Ascending aorta (tissue), 2 donors: Measurements from ENCODE around the gene TMEM18. TPM values are rescaled to one million over a fixed set of nuclear protein-coding genes. Genes with fewer than 3 reads are reported as not detected.

Experiments
- DNase-seq, 2 donors: peaks; one replicate each; pipeline ENCODE4 v3.0.0-alpha.2; 2019; ENCODE audit warnings: low spot score in 2 of 2
- H3K27ac ChIP-seq, 2 donors: fragments of 200-600 bp; sonication (generic); one replicate each; pipeline ENCODE4 v1.5.1; 2016 to 2017; ENCODE audit warnings: mild to moderate bottlenecking in 1 of 2
- H3K27me3 ChIP-seq: fragments of 200-600 bp; sonication (generic); one replicate; pipeline ENCODE4 v1.5.1; 2017
- H3K36me3 ChIP-seq, 2 donors: fragments of 200-600 bp; sonication (generic); one replicate each; pipeline ENCODE4 v1.5.1; 2016
- H3K4me1 ChIP-seq, 2 donors: fragments of 200-600 bp; sonication (generic); one replicate each; pipeline ENCODE4 v1.5.1; 2016 to 2017; ENCODE audit warnings: mild to moderate bottlenecking in 1 of 2
- H3K4me3 ChIP-seq, 2 donors: fragments of 200-600 bp; sonication (generic); one replicate each; pipeline ENCODE4 v1.5.1; 2016 to 2017; ENCODE audit warnings: mild to moderate bottlenecking in 1 of 2
- H3K9me3 ChIP-seq, 2 donors: fragments of 200-600 bp; sonication (generic); one replicate each; pipeline ENCODE4 v1.5.1; 2016
- intact Hi-C: fragments of 100-400 bp; cut with DNase I; formaldehyde crosslinking; loops from one replicate; pipeline ENCODE4 v1.15.1; 2023
- total RNA-seq: library from RNA; depleted of rRNA; stranded (reverse); fragments of >200 nt; gene quantifications from one replicate; pipeline ENCODE4 v1.1.0, GENCODE V29; 2016
- TF ChIP-seq, protein P1 (sequence below), 3 experiments: fragments of 200-600 bp in 2 of 3; fragments of 450-650 bp in 1 of 3; sonication (generic) in 2 of 3; IDR thresholded peaks; one replicate each; pipeline ENCODE4 v1.5.1; 2016 to 2019; ENCODE audit warnings: antibody characterized with exemption in 3 of 3, mild to moderate bottlenecking in 1 of 3, moderate library complexity in 1 of 3

Gene TMEM18
- total RNA-seq, 1 donor from 2014 or later: 6.4 TPM

DNA sequence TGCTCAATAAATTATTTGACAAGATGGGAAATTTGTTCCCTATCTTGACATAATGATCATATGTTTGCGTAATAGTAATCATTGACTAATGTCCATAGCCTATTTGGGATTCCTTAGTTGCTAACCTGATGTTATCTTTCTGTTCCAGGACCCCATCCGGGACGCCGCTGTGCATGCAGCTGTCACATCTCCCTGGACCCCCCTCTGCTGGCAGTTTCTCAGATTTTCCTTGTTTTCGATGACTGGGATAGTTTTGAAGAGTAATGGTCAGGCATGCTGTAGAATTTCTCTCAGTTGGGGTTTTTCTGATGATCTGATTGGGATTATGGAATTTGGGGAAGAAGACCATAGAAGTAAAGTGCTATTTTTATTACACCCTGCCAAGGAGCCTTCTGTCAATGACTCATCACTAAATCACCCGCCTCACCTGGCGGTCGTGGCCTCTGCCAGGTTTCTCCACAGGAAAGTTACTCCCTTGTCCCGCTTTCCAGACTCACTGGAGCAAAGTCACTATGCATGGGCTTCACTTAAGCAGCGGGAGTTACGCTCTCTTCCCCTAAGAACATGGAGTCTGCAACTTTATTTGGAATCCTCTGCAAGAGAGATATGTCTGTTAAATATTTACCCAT lies 19.9 kb upstream of the TMEM18 start:
- no peak for DNase-seq
- intact Hi-C loops: no loop called here
- TF ChIP-seq, protein P1, sequence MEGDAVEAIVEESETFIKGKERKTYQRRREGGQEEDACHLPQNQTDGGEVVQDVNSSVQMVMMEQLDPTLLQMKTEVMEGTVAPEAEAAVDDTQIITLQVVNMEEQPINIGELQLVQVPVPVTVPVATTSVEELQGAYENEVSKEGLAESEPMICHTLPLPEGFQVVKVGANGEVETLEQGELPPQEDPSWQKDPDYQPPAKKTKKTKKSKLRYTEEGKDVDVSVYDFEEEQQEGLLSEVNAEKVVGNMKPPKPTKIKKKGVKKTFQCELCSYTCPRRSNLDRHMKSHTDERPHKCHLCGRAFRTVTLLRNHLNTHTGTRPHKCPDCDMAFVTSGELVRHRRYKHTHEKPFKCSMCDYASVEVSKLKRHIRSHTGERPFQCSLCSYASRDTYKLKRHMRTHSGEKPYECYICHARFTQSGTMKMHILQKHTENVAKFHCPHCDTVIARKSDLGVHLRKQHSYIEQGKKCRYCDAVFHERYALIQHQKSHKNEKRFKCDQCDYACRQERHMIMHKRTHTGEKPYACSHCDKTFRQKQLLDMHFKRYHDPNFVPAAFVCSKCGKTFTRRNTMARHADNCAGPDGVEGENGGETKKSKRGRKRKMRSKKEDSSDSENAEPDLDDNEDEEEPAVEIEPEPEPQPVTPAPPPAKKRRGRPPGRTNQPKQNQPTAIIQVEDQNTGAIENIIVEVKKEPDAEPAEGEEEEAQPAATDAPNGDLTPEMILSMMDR (IDR thresholded peaks at IDR 0.05): no peak
- no peaks in the 10 kb centered on the region for H3K27me3 ChIP-seq
- no peak overlapping the region for H3K4me3 ChIP-seq
- H3K4me1 ChIP-seq: peaks cover 0 to 6% of the 10 kb centered on the region in 2 donors
- no peaks in the 10 kb centered on the region for H3K36me3 ChIP-seq
- H3K9me3 ChIP-seq: peaks cover 0 to 4% of the 10 kb centered on the region in 2 donors
- no peak overlapping the region for H3K27ac ChIP-seq

DNA sequence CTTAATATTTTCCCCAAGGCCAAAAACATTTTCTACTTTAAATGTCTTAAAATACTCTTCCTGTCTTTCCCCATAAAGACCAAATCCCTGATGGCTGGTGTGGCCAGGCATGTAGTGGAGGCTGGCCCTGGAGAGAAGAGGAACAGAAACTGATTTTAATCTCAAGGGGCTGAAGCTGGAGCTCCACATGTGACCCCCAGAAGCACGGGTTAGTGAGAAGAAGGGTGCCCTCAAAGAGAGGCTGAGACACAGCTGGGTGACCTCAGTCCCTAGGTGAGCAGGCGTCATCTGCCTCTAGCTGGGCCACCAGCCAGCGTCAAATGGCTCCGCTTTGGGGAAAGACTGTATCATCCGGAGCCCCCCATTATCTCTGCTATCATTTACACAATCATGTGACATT lies 19.3 kb upstream of the TMEM18 start:
- no peak for DNase-seq
- Histone ChIP-seq H3K9me3 (peaks cover 0 to 4% of the 10 kb centered on the region in 2 donors), H3K36me3 (no peaks in the 10 kb centered on the region), H3K4me3 (no peak overlapping the region), H3K27me3 (no peaks in the 10 kb centered on the region), H3K27ac (no peak overlapping the region), H3K4me1 (peaks cover 0 to 6% of the 10 kb centered on the region in 2 donors)
- TF ChIP-seq, protein P1 (IDR thresholded peaks at IDR 0.05): no peak
- intact Hi-C loops: no loop called here

DNA sequence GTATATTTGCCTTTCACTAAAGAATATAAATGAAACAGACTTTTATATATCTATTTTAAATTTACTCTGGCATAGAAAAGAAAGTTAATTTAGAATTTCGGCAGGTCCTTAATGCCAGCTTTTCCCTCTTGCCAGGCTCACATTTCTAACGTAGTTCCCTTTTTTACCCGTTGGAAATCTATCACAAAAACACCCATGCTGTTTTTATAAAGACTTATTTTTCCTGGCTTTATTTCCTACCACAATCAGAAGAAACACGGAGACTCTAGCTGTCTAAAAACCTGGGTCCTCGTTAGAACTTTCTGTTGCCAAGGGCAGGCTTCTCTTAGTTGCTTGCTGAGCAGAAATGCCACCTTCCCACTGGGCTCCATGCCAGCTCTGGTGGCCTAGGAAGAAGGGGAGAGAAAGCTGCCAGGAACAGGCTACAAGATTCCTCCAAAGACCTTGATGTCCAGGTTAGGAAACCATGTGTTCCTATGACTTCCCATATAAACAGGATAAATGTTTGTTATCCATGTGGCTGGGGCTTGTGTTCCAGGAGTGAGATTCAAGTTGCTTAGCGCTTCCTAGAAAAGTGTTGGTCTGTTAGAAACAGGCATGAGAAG lies 17.8 kb upstream of the TMEM18 start:
- DNase-seq: no peak
- H3K27me3 ChIP-seq: no peaks in the 10 kb centered on the region
- peaks cover 0 to 4% of the 10 kb centered on the region in 2 donors for H3K9me3 ChIP-seq
- H3K4me3 ChIP-seq: peak overlapping the region in 1 of 2 donors; percentile 30
- intact Hi-C loops: no loop called here
- peaks cover 0 to 6% of the 10 kb centered on the region in 2 donors for H3K4me1 ChIP-seq
- no peaks in the 10 kb centered on the region for H3K36me3 ChIP-seq
- TF ChIP-seq, protein P1 (IDR thresholded peaks at IDR 0.05): no peak
- H3K27ac ChIP-seq: peak overlapping the region; percentile 64 to 67

DNA sequence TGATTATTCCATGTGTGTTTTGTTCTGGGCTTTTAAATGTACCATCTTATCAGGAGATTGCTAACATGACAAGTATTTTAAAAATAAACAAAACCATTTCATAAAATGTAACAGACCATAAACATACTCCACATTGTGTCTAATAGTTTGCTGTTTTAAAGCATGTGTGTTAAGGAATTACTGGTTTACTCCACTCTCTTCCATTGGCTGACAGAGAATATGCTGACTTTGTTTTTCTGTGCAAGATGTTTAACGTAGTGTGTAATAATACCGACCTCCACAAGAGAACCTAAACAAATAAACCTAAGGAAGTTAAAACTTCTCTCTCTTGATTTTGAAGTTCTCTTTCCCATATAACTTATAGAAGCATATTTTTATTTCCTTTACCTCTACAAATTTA lies 17.0 kb upstream of the TMEM18 start:
- intact Hi-C loops: no loop called here
- Histone ChIP-seq H3K4me1 (peaks cover 0 to 10% of the 10 kb centered on the region in 2 donors), H3K27me3 (no peaks in the 10 kb centered on the region), H3K27ac (peak overlapping the region; percentile 64 to 67), H3K36me3 (no peaks in the 10 kb centered on the region), H3K9me3 (no peaks in the 10 kb centered on the region), H3K4me3 (no peak overlapping the region)
- TF ChIP-seq, protein P1 (IDR thresholded peaks at IDR 0.05): no peak
- DNase-seq: no peak

DNA sequence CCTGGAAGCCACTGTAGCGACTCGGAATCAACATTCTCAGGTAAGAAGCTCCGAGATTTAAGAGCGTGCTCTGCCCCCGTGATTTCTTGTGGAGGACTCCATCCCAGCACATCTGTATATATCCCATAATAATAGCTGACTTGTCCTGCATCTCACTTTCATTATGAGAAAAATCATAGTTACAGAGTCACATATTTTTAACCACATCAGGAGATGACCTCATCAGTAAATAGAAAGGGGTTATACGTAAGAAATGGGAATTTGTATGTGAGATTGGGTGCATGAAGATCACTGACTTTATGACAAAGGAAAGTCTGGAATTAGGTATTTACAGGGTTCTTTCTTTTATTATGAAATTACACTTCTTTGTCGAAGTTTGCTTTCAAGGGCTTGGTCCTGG lies 16.4 kb upstream of the TMEM18 start:
- TF ChIP-seq, protein P1 (IDR thresholded peaks at IDR 0.05): no peak
- Histone ChIP-seq H3K36me3 (no peaks in the 10 kb centered on the region), H3K9me3 (no peaks in the 10 kb centered on the region), H3K27ac (peak overlapping the region; percentile 64 to 67), H3K4me1 (peaks cover 5 to 16% of the 10 kb centered on the region in 2 donors), H3K27me3 (no peaks in the 10 kb centered on the region), H3K4me3 (no peak overlapping the region)
- no peak for DNase-seq
- intact Hi-C loops: no loop called here
